ENCODE results near the gene CTCFL.

DNA sequence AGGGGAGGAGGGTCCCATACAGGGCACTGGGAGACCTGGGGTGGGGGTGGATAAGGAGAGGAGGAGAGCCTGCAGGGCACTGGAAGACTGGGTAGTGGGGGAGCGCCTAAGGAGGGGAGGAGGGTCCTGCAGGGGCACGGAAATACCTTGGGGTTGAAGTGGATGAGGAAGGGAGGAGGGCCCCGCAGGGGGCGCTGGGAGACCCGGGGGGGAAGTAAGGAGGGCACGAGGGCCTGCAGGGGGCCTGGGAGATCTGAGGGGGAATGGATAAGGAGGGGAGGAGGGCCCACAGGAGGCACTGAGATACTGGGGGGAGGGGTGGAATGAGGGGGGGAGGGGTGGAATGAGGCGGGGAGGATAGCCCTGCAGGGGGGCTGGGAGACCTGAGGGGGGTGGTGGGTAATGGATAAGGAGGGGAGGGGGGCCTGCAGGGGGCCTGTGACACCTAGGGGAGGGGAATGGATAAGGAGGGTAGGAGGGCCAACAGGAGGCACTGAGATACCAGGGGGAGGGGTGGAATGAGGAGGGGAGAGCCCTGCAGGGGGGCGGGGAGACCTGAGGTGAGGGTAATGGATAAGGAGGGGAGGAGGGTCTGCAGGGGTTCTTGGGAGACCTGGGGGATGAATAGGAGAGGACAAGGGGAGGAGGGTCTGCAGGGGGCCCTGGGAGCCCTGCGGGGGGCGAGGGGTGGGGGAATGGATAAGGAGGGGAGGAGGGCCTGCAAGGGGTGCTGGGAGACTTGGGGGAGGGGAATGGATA is 567 bp upstream of the CTCFL start:
- TF ChIP-seq, protein P1, sequence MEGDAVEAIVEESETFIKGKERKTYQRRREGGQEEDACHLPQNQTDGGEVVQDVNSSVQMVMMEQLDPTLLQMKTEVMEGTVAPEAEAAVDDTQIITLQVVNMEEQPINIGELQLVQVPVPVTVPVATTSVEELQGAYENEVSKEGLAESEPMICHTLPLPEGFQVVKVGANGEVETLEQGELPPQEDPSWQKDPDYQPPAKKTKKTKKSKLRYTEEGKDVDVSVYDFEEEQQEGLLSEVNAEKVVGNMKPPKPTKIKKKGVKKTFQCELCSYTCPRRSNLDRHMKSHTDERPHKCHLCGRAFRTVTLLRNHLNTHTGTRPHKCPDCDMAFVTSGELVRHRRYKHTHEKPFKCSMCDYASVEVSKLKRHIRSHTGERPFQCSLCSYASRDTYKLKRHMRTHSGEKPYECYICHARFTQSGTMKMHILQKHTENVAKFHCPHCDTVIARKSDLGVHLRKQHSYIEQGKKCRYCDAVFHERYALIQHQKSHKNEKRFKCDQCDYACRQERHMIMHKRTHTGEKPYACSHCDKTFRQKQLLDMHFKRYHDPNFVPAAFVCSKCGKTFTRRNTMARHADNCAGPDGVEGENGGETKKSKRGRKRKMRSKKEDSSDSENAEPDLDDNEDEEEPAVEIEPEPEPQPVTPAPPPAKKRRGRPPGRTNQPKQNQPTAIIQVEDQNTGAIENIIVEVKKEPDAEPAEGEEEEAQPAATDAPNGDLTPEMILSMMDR (IDR thresholded peaks at IDR 0.05): no peak
- TF ChIP-seq POLR2A (IDR thresholded peaks at IDR 0.05): no peak
